AG10803 (cell line): ENCODE data around the gene BID.

Experiments used
- DNase-seq: peaks from one replicate; pipeline ENCODE4 v3.0.0; 2010; ENCODE audit warnings: low read depth
- H3K4me3 ChIP-seq: 2 replicates; pipeline ENCODE4 v1.5.1; 2011; ENCODE audit warnings: mild to moderate bottlenecking, low read length, control low read depth
- TF ChIP-seq, protein P1 (sequence below): conservative IDR thresholded peaks from 2 replicates; pipeline ENCODE4 v1.5.1; 2011; ENCODE audit warnings: mild to moderate bottlenecking, low read length, control low read depth, inconsistent platforms

Gene BID

DNA sequence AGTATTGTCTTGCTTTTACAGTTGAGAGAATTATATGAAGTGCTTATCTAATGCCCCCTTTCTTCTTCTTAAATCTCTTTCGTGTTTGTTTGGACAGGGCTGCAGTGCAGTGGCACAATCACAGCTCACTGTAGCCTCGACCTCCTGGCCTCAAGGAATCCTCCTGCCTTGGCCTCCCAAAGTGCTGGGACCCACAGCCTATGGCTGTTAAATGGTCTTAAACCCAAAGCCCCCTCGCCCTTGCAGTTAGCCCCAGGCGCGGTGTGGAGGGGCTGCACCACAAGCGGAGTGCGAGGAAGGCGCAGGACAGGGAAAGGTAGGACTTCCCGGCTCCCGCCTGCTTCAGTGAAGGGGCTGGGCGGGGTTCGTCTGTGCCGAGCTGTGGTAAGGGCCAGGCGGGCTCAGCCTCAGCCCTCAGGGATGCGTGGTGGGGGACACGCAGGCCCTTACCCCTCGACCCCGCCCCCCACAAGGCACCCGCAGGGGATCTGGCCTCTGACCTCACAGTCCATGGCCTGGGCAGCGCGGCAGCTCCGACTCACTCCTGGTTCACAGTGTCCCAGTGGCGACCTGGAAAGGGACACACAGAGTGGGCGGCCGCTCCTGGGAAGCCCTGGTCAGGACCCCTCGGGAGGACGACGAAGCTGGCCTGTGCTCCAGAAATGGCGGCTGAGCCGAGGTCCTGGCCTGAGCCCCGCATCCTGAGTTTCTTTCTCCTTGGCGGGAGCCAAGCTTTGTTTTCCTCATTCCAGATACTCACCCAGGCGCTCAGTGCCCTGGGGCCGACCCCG is 24.5 kb downstream of the BID start:
- no peak overlapping the region for H3K4me3 ChIP-seq
- TF ChIP-seq, protein P1, sequence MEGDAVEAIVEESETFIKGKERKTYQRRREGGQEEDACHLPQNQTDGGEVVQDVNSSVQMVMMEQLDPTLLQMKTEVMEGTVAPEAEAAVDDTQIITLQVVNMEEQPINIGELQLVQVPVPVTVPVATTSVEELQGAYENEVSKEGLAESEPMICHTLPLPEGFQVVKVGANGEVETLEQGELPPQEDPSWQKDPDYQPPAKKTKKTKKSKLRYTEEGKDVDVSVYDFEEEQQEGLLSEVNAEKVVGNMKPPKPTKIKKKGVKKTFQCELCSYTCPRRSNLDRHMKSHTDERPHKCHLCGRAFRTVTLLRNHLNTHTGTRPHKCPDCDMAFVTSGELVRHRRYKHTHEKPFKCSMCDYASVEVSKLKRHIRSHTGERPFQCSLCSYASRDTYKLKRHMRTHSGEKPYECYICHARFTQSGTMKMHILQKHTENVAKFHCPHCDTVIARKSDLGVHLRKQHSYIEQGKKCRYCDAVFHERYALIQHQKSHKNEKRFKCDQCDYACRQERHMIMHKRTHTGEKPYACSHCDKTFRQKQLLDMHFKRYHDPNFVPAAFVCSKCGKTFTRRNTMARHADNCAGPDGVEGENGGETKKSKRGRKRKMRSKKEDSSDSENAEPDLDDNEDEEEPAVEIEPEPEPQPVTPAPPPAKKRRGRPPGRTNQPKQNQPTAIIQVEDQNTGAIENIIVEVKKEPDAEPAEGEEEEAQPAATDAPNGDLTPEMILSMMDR, result no peak
- no peak for DNase-seq

DNA sequence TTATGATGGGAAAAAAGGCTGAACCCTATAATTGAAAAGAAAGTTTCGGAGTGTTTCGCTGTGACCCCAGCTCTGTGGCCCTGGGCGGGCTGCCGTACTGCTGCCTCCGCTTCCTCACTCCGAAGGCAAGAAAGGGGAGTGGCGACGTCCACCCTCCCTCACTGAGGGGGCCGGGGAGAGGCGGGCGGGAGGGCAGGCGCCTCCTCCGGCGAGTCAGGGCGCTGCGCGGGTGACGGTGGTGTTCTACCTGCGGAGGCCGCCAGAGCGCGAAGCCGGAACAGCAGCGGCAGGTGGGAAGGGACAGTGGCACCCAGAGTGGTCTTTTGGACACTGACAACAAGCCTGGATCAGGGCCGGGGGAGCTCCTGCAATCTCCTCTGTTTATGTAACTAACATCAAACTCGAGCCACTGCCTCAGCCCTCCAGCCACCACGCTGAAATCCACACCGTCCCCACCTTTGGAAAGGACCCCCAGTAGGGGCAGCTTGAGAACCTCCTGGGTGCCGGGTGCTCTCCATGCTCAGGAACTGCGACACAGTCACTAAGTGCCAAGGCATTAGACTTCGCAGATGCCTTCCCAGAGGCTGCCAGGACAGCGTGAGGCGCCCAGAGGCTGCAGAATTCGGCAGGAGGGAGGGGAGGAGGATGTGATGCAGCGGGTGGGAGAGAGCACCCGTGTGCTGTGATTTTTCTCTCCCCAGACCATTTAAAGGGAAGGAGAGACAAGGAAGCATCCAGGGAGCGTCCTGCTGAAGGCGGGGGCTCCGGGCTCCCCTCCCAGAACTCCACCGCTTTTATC is 25.5 kb downstream of the BID start:
- DNase-seq, result no peak
- TF ChIP-seq, protein P1, result no peak
- no peak overlapping the region for H3K4me3 ChIP-seq

DNA sequence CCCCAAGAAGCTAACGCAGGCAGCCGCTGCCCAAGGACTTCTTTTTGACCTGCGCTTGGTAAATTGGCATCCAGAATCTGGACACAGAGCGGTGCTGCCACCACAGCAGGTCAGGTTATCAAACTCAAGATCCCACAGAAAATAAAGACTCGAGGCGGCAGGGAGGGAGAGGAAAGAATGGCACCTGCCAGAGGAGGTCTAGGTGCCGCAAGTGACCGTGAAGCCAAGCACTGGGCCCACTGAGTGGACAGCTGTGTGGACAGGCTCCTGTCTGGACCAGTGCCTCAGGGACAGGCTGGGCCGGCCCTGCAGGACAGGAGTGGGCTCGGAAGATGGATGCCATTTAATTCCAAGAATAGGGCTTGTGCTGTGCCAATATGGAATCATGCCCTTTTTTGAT is 27.4 kb downstream of the BID start:
- no peak for DNase-seq
- TF ChIP-seq, protein P1, result no peak
- no peak overlapping the region for H3K4me3 ChIP-seq

DNA sequence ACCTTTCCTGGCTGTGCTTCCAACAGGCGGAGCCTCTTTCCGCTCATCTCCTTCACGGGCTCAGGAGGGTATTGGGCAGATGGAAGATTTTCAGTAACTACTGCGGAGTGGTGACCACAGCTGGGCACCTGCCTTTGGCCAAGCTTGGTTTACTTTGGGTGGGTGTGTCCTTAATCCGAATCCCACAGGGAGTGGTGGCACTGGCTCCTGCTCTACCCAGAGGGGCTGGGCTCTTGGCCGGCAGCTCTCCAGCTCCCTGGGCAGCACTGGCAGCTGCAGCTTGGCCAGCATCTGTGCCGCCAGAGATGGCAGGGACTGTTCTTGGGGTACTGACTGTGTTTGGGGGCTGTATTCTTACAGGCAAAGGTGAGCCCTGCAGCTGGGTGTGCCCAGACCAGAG is 29.8 kb downstream of the BID start:
- no peak overlapping the region for H3K4me3 ChIP-seq
- TF ChIP-seq, protein P1, result no peak
- DNase-seq, result no peak

DNA sequence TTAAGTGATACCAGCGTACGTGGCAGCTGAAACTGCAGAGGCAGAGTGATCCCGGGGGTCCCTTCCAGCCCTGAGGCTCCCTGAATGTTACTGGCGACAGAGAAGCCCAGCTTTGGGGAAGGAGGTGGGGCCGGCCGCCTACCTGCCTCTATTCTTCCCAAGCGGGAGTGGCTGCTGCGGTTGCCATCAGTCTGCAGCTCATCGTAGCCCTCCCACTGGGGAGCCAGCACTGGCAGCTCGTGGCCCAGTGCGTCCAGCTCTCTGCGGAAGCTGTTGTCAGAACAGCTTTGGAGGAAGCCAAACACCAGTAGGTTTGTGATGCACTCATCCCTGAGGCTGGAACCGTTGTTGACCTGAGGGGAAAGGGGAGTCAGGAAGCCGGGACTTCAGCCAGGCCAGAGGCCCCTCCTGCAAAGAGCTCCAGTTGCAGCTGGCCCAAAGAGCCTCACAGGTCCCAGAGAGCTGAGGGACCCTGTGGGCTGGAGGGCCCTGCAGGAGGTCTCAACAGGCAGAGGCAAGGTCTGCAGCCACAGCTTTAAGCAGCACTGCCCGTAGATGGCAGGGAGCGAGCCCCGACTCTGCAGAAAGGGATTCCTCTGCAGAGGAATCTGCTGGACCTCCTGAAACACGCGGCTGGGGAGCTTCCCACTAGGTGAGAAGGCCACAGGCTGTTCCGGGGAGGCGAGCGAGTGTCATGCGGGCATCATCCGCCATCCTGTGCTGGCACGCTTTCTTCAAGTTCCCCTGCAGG is 30.4 kb downstream of the BID start:
- H3K4me3 ChIP-seq, result no peak overlapping the region
- no peak for DNase-seq
- TF ChIP-seq, protein P1, result no peak

DNA sequence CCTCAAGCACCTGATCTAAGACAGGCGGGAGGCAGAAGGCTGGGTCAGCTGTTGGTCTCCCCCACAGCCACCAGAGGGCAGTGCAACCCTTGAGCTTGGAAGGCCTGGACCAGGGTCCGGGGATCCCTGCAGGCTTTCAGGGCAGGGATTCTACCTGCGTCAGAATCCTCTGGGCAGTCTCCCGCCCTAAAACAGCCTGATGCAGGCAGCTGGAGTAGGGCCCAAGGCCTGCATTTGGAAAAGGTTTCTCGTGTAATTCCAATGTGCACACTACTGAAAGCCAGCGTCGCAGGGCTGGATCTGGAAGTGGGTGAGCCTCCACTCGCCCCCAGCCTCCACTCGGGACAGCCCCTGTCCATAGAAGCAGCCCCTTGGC is 31.8 kb downstream of the BID start:
- DNase-seq, result peak; percentile 51

More for the DNA sequence above, 31.8 kb downstream of the BID start:
- TF ChIP-seq, protein P1, result peak; percentile 74
- H3K4me3 ChIP-seq, result no peak overlapping the region
